HEK293 (cell line): ENCODE results near the gene TSC22D1.

Experiments used
- CTCF ChIA-PET: fragments of 350-600 bp; formaldehyde crosslinking; extraction: SDS; loops from one replicate; lab custom pipeline; 2021; ENCODE audit warnings: antibody characterized with exemption; lab: Yijun Ruan, JAX
- POLR2A ChIA-PET: fragments of 300-600 bp; formaldehyde crosslinking; extraction: SDS; loops from one replicate; lab custom pipeline; 2020; ENCODE audit warnings: antibody characterized with exemption, inconsistent platforms; lab: Yijun Ruan, JAX
- H3K27ac ChIP-seq: fragments of 200-500 bp; sonication (Bioruptor generic); 2 replicates; pipeline ENCODE4 v1.5.1; 2014; ENCODE audit warnings: low read depth, low read length, control low read depth, inconsistent platforms; ENCODE audit errors: extremely low read depth
- H3K36me3 ChIP-seq, 2 experiments: fragments of 200-500 bp in 1 of 2; sonication (Bioruptor generic) in 1 of 2; 1 replicate in 1 of 2; 2 replicates in 1 of 2; pipeline ENCODE4 v1.5.1; 2014 to 2017; ENCODE audit warnings: inconsistent platforms in 2 of 2, low read length in 2 of 2; ENCODE audit not compliant: control insufficient read depth in 2 of 2, insufficient read depth in 1 of 2
- H3K4me1 ChIP-seq: fragments of 200-500 bp; sonication (Bioruptor generic); 2 replicates; pipeline ENCODE4 v1.5.1; 2014; ENCODE audit warnings: mild to moderate bottlenecking, low read length, inconsistent platforms; ENCODE audit not compliant: control insufficient read depth, insufficient read depth
- H3K4me3 ChIP-seq: 2 replicates; pipeline ENCODE4 v1.5.1; 2011; ENCODE audit warnings: low read depth, mild to moderate bottlenecking, control low read depth, low read length, moderate library complexity
- H3K9me3 ChIP-seq: fragments of 200-500 bp; sonication (Bioruptor generic); 2 replicates; pipeline ENCODE4 v1.5.1; 2014; ENCODE audit warnings: low read depth, low read length, inconsistent platforms; ENCODE audit not compliant: control insufficient read depth, insufficient read depth
- GLI2 ChIP-seq: fragments of 450-650 bp; formaldehyde crosslinking; IDR thresholded peaks from 2 replicates; pipeline ENCODE4; 2017; ENCODE audit warnings: missing biosample characterization, missing genetic modification characterization, low read depth, borderline replicate concordance
- OSR2 ChIP-seq: fragments of 450-650 bp; formaldehyde crosslinking; IDR thresholded peaks from 2 replicates; pipeline ENCODE4 v1.5.1; 2016; ENCODE audit warnings: missing biosample characterization, missing genetic modification characterization
- REPIN1 ChIP-seq: fragments of 450-650 bp; formaldehyde crosslinking; IDR thresholded peaks from 2 replicates; pipeline ENCODE4 v1.5.1; 2017; ENCODE audit warnings: missing biosample characterization, missing genetic modification characterization, low read depth
- REST ChIP-seq: fragments of 450-650 bp; formaldehyde crosslinking; IDR thresholded peaks from 2 replicates; pipeline ENCODE4 v1.5.1; 2016; ENCODE audit warnings: missing biosample characterization, missing genetic modification characterization
- SALL2 ChIP-seq: fragments of 450-650 bp; formaldehyde crosslinking; IDR thresholded peaks from 2 replicates; pipeline ENCODE4 v1.5.0; 2017; ENCODE audit warnings: missing biosample characterization, mild to moderate bottlenecking, missing genetic modification characterization, borderline replicate concordance
- ZBTB21 ChIP-seq: fragments of 450-650 bp; formaldehyde crosslinking; IDR thresholded peaks from 2 replicates; pipeline ENCODE4 v1.5.1; 2017; ENCODE audit warnings: missing biosample characterization, missing genetic modification characterization
- ZNF16 ChIP-seq: fragments of 450-650 bp; formaldehyde crosslinking; IDR thresholded peaks from 2 replicates; pipeline ENCODE4 v1.5.1; 2016; ENCODE audit warnings: low read depth, missing biosample characterization, missing genetic modification characterization
- ZNF174 ChIP-seq: fragments of 450-650 bp; formaldehyde crosslinking; IDR thresholded peaks from 2 replicates; pipeline ENCODE4 v1.5.0; 2017; ENCODE audit warnings: missing biosample characterization, mild to moderate bottlenecking, missing genetic modification characterization
- ZNF221 ChIP-seq: fragments of 450-650 bp; formaldehyde crosslinking; IDR thresholded peaks from 2 replicates; pipeline ENCODE4 v1.5.1; 2017; ENCODE audit warnings: missing biosample characterization, missing genetic modification characterization, borderline replicate concordance
- ZNF266 ChIP-seq: fragments of 450-650 bp; formaldehyde crosslinking; IDR thresholded peaks from 2 replicates; pipeline ENCODE4 v1.5.1; 2016; ENCODE audit warnings: missing biosample characterization, missing genetic modification characterization, low read depth
- ZNF280D ChIP-seq: fragments of 450-650 bp; formaldehyde crosslinking; IDR thresholded peaks from 2 replicates; pipeline ENCODE4 v1.5.1; 2016; ENCODE audit warnings: missing biosample characterization, missing genetic modification characterization
- ZNF391 ChIP-seq: fragments of 450-650 bp; formaldehyde crosslinking; IDR thresholded peaks from 2 replicates; pipeline ENCODE4 v1.5.1; 2016; ENCODE audit warnings: low read depth, missing biosample characterization, missing genetic modification characterization, borderline replicate concordance
- ZNF623 ChIP-seq: fragments of 450-650 bp; formaldehyde crosslinking; IDR thresholded peaks from 2 replicates; pipeline ENCODE4 v1.5.1; 2016; ENCODE audit warnings: missing biosample characterization, missing genetic modification characterization
- ZNF624 ChIP-seq: fragments of 450-650 bp; formaldehyde crosslinking; IDR thresholded peaks from 2 replicates; pipeline ENCODE4 v1.5.1; 2017; ENCODE audit warnings: missing biosample characterization, missing genetic modification characterization
- ZNF677 ChIP-seq: fragments of 450-650 bp; IDR thresholded peaks from 2 replicates; pipeline ENCODE4 v1.5.0; 2018; ENCODE audit warnings: missing biosample characterization, mild to moderate bottlenecking, missing genetic modification characterization, moderate library complexity
- ZNF747 ChIP-seq: fragments of 450-650 bp; formaldehyde crosslinking; IDR thresholded peaks from 2 replicates; pipeline ENCODE4 v1.5.1; 2016; ENCODE audit warnings: missing biosample characterization, missing genetic modification characterization
- ZNF768 ChIP-seq: fragments of 450-650 bp; formaldehyde crosslinking; IDR thresholded peaks from 2 replicates; pipeline ENCODE4 v1.5.1; 2018; ENCODE audit warnings: missing biosample characterization, mild to moderate bottlenecking, missing genetic modification characterization
- ZNF777 ChIP-seq: fragments of 450-650 bp; formaldehyde crosslinking; IDR thresholded peaks from 2 replicates; pipeline ENCODE4 v1.5.1; 2017; ENCODE audit warnings: missing biosample characterization, missing genetic modification characterization, borderline replicate concordance
- TF ChIP-seq, protein P1 (sequence below): fragments of 450-650 bp; formaldehyde crosslinking; conservative IDR thresholded peaks from 2 replicates; pipeline ENCODE4 v1.5.1; 2016; ENCODE audit warnings: low read depth, missing biosample characterization, missing genetic modification characterization
- TF ChIP-seq, protein P2 (sequence below): IDR thresholded peaks from 2 replicates; pipeline ENCODE4 v1.6.1; 2011; ENCODE audit warnings: mild to moderate bottlenecking, low read depth, low read length, borderline replicate concordance
- TF ChIP-seq, protein P3 (sequence below): fragments of 450-650 bp; formaldehyde crosslinking; IDR thresholded peaks from 2 replicates; pipeline ENCODE4 v1.5.1; 2017; ENCODE audit warnings: missing biosample characterization, missing genetic modification characterization

Gene TSC22D1

DNA sequence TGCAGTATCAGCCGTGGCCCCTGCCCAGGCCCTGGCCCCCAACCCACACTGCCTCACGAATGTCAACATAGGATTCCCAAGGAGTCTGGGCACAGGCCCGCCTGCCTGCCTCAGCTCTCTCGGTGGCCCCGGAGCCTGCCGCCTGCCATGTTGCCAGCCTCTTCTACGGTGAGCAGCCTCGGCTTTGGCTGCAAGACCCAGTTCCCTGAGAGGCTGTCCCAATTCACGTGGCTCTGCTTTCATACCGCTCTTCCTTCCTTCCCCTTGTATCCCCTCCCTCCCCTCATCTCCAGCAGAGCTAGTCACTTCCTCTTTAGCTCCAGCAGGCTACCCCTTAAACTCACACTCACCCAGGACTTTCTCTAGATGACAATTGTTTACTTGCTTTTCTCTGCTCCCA lies 159.8 kb downstream of the TSC22D1 start:
- ChIA-PET POLR2A (interaction anchor here (0.6 kb wide), 1 partner anchor 33 kb away, joined by 4 read pairs; no protein-coding TSS in a partner anchor), CTCF (interaction anchor here (0.6 kb wide), 1 partner anchor 43 kb away, joined by 3 read pairs; the partner anchor contains the start of gene SERP2)
- Histone ChIP-seq H3K9me3 (no peaks in the 10 kb centered on the region), H3K27ac (no peak overlapping the region), H3K4me1 (no peaks in the 10 kb centered on the region), H3K4me3 (no peak overlapping the region), H3K36me3 (no peaks in the 10 kb centered on the region)
- TF ChIP-seq GLI2 (no peak), ZNF391 (tag by site-specific recombination) (no peak), ZNF624 (tag by site-specific recombination) (no peak), OSR2 (tag by site-specific recombination) (no peak), ZNF266 (tag by site-specific recombination) (no peak), REPIN1 (tag by site-specific recombination) (no peak), ZNF768 (tag by site-specific recombination) (no peak), ZNF677 (tag by site-specific recombination) (no peak), ZNF221 (tag by site-specific recombination) (no peak), ZNF174 (tag by site-specific recombination) (no peak)
- TF ChIP-seq, protein P1, sequence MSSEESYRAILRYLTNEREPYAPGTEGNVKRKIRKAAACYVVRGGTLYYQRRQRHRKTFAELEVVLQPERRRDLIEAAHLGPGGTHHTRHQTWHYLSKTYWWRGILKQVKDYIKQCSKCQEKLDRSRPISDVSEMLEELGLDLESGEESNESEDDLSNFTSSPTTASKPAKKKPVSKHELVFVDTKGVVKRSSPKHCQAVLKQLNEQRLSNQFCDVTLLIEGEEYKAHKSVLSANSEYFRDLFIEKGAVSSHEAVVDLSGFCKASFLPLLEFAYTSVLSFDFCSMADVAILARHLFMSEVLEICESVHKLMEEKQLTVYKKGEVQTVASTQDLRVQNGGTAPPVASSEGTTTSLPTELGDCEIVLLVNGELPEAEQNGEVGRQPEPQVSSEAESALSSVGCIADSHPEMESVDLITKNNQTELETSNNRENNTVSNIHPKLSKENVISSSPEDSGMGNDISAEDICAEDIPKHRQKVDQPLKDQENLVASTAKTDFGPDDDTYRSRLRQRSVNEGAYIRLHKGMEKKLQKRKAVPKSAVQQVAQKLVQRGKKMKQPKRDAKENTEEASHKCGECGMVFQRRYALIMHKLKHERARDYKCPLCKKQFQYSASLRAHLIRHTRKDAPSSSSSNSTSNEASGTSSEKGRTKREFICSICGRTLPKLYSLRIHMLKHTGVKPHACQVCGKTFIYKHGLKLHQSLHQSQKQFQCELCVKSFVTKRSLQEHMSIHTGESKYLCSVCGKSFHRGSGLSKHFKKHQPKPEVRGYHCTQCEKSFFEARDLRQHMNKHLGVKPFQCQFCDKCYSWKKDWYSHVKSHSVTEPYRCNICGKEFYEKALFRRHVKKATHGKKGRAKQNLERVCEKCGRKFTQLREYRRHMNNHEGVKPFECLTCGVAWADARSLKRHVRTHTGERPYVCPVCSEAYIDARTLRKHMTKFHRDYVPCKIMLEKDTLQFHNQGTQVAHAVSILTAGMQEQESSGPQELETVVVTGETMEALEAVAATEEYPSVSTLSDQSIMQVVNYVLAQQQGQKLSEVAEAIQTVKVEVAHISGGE (tag by site-specific recombination) = no peak
- TF ChIP-seq, protein P2, sequence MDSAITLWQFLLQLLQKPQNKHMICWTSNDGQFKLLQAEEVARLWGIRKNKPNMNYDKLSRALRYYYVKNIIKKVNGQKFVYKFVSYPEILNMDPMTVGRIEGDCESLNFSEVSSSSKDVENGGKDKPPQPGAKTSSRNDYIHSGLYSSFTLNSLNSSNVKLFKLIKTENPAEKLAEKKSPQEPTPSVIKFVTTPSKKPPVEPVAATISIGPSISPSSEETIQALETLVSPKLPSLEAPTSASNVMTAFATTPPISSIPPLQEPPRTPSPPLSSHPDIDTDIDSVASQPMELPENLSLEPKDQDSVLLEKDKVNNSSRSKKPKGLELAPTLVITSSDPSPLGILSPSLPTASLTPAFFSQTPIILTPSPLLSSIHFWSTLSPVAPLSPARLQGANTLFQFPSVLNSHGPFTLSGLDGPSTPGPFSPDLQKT = no peak

DNA sequence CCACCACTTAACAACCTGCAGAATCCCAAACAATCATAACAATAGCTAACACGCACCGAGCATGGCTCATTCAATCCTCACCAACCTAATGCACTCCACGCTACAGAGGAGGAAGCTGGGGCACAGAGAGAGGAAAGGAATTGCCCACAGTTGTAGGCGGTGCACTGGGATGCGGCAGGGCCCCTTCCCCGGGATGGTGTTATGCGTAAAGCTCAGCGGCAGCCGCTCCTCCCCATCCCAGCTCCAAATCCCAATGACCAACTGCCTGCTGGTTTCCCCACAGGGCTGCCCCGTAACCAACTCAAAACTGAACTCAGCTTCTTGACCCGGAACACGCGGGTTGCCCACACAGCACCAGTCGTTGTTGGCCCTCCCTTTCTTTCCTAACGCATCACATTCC lies 160.3 kb downstream of the TSC22D1 start:
- Histone ChIP-seq H3K4me3 (no peak overlapping the region), H3K9me3 (no peaks in the 10 kb centered on the region), H3K4me1 (no peaks in the 10 kb centered on the region), H3K36me3 (no peaks in the 10 kb centered on the region), H3K27ac (no peak overlapping the region)
- POLR2A ChIA-PET = interaction anchor here (0.6 kb wide), 1 partner anchor 33 kb away, joined by 4 read pairs; no protein-coding TSS in a partner anchor
- CTCF ChIA-PET = interaction anchor here (0.6 kb wide), 1 partner anchor 461 kb away, joined by 3 read pairs; no protein-coding TSS in a partner anchor
- no peak for TF ChIP-seq ZNF16 (tag by site-specific recombination)
- TF ChIP-seq REST = no peak
- TF ChIP-seq ZNF623 (tag by site-specific recombination) = no peak
- TF ChIP-seq ZNF747 (tag by site-specific recombination) = no peak
- TF ChIP-seq ZNF280D (tag by site-specific recombination) = no peak
- TF ChIP-seq, protein P3, sequence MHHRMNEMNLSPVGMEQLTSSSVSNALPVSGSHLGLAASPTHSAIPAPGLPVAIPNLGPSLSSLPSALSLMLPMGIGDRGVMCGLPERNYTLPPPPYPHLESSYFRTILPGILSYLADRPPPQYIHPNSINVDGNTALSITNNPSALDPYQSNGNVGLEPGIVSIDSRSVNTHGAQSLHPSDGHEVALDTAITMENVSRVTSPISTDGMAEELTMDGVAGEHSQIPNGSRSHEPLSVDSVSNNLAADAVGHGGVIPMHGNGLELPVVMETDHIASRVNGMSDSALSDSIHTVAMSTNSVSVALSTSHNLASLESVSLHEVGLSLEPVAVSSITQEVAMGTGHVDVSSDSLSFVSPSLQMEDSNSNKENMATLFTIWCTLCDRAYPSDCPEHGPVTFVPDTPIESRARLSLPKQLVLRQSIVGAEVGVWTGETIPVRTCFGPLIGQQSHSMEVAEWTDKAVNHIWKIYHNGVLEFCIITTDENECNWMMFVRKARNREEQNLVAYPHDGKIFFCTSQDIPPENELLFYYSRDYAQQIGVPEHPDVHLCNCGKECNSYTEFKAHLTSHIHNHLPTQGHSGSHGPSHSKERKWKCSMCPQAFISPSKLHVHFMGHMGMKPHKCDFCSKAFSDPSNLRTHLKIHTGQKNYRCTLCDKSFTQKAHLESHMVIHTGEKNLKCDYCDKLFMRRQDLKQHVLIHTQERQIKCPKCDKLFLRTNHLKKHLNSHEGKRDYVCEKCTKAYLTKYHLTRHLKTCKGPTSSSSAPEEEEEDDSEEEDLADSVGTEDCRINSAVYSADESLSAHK (tag by site-specific recombination) = no peak
- TF ChIP-seq ZNF777 (tag by site-specific recombination) = no peak
- no peak for TF ChIP-seq ZBTB21 (tag by site-specific recombination)
- TF ChIP-seq ZNF266 (tag by site-specific recombination) = no peak
- no peak for TF ChIP-seq SALL2 (tag by site-specific recombination)
